ENCODE data around the gene VDAC2. TPM values are rescaled to one million over a fixed set of nuclear protein-coding genes. Genes with fewer than 3 reads are reported as not detected.
"Not testable (repeated sequence)": the region's sequence is repeated elsewhere in the genome, so short reads cannot be mapped to it uniquely, and the experiment has no call there.

VDAC2 gene
- total RNA-seq, 1 donor from 2014 or later, result 213 TPM

DNA sequence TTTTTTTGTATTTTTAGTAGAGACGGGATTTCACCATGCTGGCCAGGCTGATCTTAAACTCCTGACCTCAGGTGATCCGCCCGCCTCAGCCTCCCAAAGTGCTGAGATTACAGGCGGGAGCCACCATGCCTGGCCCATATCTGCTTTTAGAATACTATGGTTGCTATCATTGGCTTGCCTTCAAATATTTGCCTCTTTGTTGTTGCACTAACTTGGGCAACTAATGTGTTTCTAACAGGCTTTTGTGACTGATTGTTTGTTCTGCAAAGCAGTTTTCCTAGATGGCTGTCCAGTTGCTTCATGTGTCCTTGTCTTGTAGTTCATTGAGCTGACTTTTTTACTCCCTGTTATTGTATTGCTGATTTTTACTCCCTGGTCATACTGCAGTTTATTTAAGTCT, 9.7 kb downstream of the VDAC2 start:
- DNase-seq (ENCODE audit: low read depth), result no peak
- TF ChIP-seq, protein P1, sequence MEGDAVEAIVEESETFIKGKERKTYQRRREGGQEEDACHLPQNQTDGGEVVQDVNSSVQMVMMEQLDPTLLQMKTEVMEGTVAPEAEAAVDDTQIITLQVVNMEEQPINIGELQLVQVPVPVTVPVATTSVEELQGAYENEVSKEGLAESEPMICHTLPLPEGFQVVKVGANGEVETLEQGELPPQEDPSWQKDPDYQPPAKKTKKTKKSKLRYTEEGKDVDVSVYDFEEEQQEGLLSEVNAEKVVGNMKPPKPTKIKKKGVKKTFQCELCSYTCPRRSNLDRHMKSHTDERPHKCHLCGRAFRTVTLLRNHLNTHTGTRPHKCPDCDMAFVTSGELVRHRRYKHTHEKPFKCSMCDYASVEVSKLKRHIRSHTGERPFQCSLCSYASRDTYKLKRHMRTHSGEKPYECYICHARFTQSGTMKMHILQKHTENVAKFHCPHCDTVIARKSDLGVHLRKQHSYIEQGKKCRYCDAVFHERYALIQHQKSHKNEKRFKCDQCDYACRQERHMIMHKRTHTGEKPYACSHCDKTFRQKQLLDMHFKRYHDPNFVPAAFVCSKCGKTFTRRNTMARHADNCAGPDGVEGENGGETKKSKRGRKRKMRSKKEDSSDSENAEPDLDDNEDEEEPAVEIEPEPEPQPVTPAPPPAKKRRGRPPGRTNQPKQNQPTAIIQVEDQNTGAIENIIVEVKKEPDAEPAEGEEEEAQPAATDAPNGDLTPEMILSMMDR (conservative IDR thresholded peaks at IDR 0.05; ENCODE audit: low read depth, low read length), result no peak
- H3K4me3 ChIP-seq (ENCODE audit: low read depth, low read length), result no peak overlapping the region

DNA sequence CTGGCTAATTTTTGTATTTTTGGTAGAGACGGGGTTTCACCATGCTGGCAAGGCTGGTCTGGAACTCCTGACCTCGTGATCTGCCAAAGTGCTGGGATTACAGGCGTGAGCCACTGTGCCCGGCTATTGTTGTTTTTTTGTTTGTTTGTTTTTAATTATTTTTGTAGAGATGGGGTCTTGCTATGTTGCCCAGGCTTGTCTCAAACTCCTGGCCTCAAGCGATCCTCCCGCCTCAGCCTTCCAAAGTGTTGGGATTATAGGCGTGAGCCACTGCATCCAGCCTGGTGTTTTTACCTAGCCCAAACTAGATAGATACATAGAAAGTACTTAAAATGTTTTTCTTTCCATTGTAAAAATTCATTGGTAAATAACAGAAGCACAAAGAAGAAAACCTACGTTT, 10.9 kb downstream of the VDAC2 start:
- not testable (repeated sequence) for H3K4me3 ChIP-seq (ENCODE audit: low read depth, low read length); DNase-seq (ENCODE audit: low read depth)

DNA sequence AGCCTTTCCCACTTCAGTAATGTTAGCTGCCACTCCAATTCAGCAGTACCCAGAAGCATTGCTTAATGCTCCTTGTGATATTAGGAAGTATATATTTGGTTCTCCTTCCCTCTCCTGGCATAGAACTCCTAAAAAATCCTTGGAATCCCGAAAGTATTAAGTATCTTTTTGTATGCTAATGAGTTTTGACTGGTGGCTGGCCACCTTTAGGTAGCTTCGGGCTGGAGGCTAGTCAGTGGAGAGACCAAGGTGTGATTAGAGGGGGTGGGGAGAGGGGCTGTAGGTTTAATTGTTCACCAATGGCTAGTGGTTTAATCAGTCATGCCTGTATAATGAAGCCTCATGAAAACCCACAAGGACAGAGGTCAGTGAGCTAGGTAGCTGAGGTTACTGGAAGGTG, 12.9 kb downstream of the VDAC2 start:
- no peak overlapping the region for H3K4me3 ChIP-seq (ENCODE audit: low read depth, low read length)
- DNase-seq (ENCODE audit: low read depth), result no peak

DNA sequence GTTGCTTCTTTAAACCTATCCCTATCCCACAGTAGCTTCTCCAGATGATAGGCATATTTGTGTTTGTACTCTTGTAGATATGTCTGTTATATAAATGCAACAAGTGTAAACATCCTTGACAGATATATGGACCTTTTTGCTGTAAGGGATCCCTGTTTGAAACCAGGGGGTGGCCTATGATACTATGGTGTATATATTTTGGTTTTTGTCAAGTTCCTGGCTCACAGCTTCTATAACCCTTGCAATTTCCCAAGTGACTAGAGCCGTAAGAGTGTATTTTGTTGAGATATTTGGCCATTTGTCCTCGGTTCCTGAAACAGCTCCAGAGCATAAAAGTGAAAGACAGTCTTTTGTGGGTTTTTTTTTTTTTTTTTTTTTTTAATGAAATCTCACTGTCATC, 15.5 kb downstream of the VDAC2 start:
- H3K4me3 ChIP-seq (ENCODE audit: low read depth, low read length), result no peak overlapping the region
- DNase-seq (ENCODE audit: low read depth), result no peak
- TF ChIP-seq, protein P1 (conservative IDR thresholded peaks at IDR 0.05; ENCODE audit: low read depth, low read length), result no peak

More for the DNA sequence above, 12.9 kb downstream of the VDAC2 start:
- TF ChIP-seq, protein P1 (conservative IDR thresholded peaks at IDR 0.05; ENCODE audit: low read depth, low read length), result no peak

DNA sequence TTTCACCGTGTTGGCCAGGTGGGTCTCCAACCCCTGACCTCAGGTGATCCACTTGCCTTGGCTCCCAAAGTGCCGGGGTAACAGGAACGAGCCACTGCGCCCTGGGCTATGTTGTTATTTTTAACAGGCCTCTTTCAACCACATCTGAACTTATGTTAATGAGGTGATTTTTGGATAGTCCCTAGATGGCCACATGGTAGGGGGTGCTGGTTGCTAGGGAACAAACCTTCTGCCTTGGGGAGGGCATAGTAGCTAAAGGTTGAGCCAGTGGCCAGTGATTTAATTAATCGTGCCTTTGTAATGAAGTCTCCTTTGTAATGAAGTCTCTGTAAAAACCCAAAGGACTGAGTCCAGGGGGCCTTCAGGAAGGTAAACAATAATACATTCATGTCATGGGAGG, 16.1 kb downstream of the VDAC2 start:
- TF ChIP-seq, protein P1 (conservative IDR thresholded peaks at IDR 0.05; ENCODE audit: low read depth, low read length), result no peak
- H3K4me3 ChIP-seq (ENCODE audit: low read depth, low read length), result no peak overlapping the region
- no peak for DNase-seq (ENCODE audit: low read depth)

DNA sequence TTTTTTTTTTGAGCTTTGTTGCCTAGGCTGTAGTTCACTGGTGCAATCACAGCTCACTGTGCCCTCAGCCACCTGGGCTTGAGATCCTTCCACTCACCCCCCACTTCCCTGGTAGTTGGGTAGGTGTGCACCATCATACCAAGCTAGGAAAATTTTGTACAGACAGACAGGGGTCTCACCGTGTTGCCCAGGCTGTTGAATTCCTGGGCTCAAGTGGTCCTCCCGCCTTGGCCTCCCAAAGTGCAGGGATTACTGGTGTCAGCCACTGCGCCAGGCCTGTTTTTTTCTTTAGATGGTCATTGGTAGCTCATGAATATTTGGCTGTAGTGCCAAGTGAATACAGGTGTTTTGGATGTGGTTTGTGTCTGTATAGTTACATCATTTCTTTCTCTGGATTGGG, 17.7 kb downstream of the VDAC2 start:
- TF ChIP-seq, protein P1 (conservative IDR thresholded peaks at IDR 0.05; ENCODE audit: low read depth, low read length), result no peak
- H3K4me3 ChIP-seq (ENCODE audit: low read depth, low read length), result no peak overlapping the region
- DNase-seq (ENCODE audit: low read depth), result no peak

DNA sequence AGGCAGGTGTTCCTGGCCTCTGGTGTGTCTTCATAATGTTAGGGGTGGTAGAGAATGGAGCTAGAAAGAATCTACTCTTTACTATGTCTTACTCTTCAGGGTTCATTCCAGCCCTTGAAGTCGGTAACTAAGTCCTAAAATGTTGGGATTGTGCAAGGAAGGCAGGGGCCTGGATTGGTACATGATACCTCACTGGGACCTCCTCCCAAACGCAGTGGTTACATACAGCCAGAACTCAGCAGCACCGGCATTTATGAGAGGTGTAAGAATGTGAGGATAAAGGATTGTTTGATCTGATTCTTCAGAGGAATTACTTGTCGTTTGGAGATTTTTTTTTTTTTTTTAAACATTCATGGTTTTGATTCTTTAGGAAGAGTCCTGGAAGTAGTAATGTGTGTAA, 18.2 kb downstream of the VDAC2 start:
- TF ChIP-seq, protein P1 (conservative IDR thresholded peaks at IDR 0.05; ENCODE audit: low read depth, low read length), result no peak
- DNase-seq (ENCODE audit: low read depth), result no peak
- no peak overlapping the region for H3K4me3 ChIP-seq (ENCODE audit: low read depth, low read length)

DNA sequence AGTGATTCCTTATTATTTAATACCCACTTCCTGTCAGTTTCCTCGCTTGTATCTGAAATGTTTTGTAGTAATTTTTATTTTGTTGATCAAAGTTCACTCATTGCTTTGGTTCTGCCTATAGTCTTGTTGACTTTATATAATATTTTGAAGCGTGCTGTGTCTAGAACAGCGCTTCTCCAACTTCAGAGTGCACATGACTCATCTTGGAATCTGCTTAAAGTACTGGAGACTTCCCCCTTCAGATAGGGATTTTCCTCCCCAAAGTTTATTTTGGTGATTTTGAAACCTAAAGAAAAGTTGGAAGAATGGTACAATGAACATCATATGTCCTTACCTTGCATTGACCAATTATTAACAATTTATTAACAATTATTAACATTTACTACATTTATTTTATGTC, 19.4 kb downstream of the VDAC2 start:
- H3K4me3 ChIP-seq (ENCODE audit: low read depth, low read length), result no peak overlapping the region
- DNase-seq (ENCODE audit: low read depth), result no peak
- TF ChIP-seq, protein P1 (conservative IDR thresholded peaks at IDR 0.05; ENCODE audit: low read depth, low read length), result no peak
